ENCODE results near the gene HTR7.

GRCh38 chr10:90707657-90708056 lies 150.2 kb downstream of the HTR7 start:
- no peak for TF ChIP-seq POLR2A (IDR thresholded peaks at IDR 0.05)
- TF ChIP-seq, protein P1, sequence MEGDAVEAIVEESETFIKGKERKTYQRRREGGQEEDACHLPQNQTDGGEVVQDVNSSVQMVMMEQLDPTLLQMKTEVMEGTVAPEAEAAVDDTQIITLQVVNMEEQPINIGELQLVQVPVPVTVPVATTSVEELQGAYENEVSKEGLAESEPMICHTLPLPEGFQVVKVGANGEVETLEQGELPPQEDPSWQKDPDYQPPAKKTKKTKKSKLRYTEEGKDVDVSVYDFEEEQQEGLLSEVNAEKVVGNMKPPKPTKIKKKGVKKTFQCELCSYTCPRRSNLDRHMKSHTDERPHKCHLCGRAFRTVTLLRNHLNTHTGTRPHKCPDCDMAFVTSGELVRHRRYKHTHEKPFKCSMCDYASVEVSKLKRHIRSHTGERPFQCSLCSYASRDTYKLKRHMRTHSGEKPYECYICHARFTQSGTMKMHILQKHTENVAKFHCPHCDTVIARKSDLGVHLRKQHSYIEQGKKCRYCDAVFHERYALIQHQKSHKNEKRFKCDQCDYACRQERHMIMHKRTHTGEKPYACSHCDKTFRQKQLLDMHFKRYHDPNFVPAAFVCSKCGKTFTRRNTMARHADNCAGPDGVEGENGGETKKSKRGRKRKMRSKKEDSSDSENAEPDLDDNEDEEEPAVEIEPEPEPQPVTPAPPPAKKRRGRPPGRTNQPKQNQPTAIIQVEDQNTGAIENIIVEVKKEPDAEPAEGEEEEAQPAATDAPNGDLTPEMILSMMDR (IDR thresholded peaks at IDR 0.05) = no peak

Data from uterus (tissue), 2 donors.